HUES64 (cell line): ENCODE measurements around the gene ANKFY1. TPM values are rescaled to one million over a fixed set of nuclear protein-coding genes. Genes with fewer than 3 reads are reported as not detected.

Experiments used
- H3K27ac ChIP-seq: 2 replicates; pipeline ENCODE4 v1.7.0; 2013; ENCODE audit warnings: low read depth, low read length, inconsistent platforms
- H3K27me3 ChIP-seq: 2 replicates; pipeline ENCODE4 v1.6.1; 2013; ENCODE audit warnings: mild to moderate bottlenecking, low read length; ENCODE audit not compliant: insufficient read depth
- H3K36me3 ChIP-seq: 2 replicates; pipeline ENCODE4 v1.6.1; 2013; ENCODE audit warnings: mild to moderate bottlenecking, low read length; ENCODE audit not compliant: insufficient read depth
- H3K4me1 ChIP-seq: 2 replicates; pipeline ENCODE4 v1.6.1; 2013; ENCODE audit warnings: mild to moderate bottlenecking, low read length, moderate library complexity; ENCODE audit not compliant: insufficient read depth
- H3K4me3 ChIP-seq: 2 replicates; pipeline ENCODE4 v1.5.1; 2013; ENCODE audit warnings: mild to moderate bottlenecking, low read length, moderate library complexity
- H3K9ac ChIP-seq: 2 replicates; pipeline ENCODE4 v1.6.1; 2013; ENCODE audit warnings: mild to moderate bottlenecking, low read depth, low read length
- H3K9me3 ChIP-seq: 2 replicates; pipeline ENCODE4 v1.6.1; 2013; ENCODE audit warnings: low read depth, low read length; ENCODE audit not compliant: insufficient read depth
- WGBS: fragments of 150-250, 120-280 bp; methylation state at CpG from one replicate; pipeline ENCODE4 v1.1.7; 2013; ENCODE audit warnings: missing lambda C conversion rate; 5-methylcytosine and 5-hydroxymethylcytosine counted together
- polyA plus RNA-seq, 2 experiments: library from polyadenylated mRNA; stranded (reverse); fragments of 50-300 nt; gene quantifications; one replicate each; pipeline ENCODE4 v1.2.3, GENCODE V29; 2013

ANKFY1 gene, protein sequence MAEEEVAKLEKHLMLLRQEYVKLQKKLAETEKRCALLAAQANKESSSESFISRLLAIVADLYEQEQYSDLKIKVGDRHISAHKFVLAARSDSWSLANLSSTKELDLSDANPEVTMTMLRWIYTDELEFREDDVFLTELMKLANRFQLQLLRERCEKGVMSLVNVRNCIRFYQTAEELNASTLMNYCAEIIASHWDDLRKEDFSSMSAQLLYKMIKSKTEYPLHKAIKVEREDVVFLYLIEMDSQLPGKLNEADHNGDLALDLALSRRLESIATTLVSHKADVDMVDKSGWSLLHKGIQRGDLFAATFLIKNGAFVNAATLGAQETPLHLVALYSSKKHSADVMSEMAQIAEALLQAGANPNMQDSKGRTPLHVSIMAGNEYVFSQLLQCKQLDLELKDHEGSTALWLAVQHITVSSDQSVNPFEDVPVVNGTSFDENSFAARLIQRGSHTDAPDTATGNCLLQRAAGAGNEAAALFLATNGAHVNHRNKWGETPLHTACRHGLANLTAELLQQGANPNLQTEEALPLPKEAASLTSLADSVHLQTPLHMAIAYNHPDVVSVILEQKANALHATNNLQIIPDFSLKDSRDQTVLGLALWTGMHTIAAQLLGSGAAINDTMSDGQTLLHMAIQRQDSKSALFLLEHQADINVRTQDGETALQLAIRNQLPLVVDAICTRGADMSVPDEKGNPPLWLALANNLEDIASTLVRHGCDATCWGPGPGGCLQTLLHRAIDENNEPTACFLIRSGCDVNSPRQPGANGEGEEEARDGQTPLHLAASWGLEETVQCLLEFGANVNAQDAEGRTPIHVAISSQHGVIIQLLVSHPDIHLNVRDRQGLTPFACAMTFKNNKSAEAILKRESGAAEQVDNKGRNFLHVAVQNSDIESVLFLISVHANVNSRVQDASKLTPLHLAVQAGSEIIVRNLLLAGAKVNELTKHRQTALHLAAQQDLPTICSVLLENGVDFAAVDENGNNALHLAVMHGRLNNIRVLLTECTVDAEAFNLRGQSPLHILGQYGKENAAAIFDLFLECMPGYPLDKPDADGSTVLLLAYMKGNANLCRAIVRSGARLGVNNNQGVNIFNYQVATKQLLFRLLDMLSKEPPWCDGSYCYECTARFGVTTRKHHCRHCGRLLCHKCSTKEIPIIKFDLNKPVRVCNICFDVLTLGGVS
- 22.6 TPM for polyA plus RNA-seq (2013, experiment 1 of 2)
- polyA plus RNA-seq (2013, experiment 2 of 2), result 22.4 TPM

- H3K27ac ChIP-seq, result peak within 1 kb of the TSS; percentile 86
- peak within 1 kb of the TSS; percentile 91 for H3K4me3 ChIP-seq
- peaks cover 4% of the 10 kb centered on the region for H3K4me1 ChIP-seq
- H3K9me3 ChIP-seq, result peaks cover 7% of the 10 kb centered on the region; the same call in 1 of the 2 replicates
- peaks cover 23% of the 10 kb centered on the region for H3K36me3 ChIP-seq
- WGBS, result under 1% methylated on average over 85 of the region's 85 CpGs
- no peaks in the 10 kb centered on the region for H3K27me3 ChIP-seq
- peak within 1 kb of the TSS; percentile 96 for H3K9ac ChIP-seq
Observed at GRCh38 chr17:4263282-4264215, at the start of gene ANKFY1. Gene ANKFY1, minus strand, starts transcription at chr17:4263979. Its CDS starts 38 bp downstream, at chr17:4263941.

- WGBS, result 89% methylated on average over 6 of the region's 6 CpGs
- H3K9me3 ChIP-seq, result peaks cover 10% of the 10 kb centered on the region; the same call in 1 of the 2 replicates
- peaks cover 9% of the 10 kb centered on the region for H3K36me3 ChIP-seq
- H3K4me1 ChIP-seq, result peaks cover 8% of the 10 kb centered on the region; the same call in 1 of the 2 replicates
- no peak overlapping the region for H3K4me3 ChIP-seq
- H3K27me3 ChIP-seq, result no peaks in the 10 kb centered on the region
- H3K9ac ChIP-seq, result no peak overlapping the region
- no peak overlapping the region for H3K27ac ChIP-seq
Observed at GRCh38 chr17:4310354-4311060, 46.7 kb upstream of the ANKFY1 start.

DNA sequence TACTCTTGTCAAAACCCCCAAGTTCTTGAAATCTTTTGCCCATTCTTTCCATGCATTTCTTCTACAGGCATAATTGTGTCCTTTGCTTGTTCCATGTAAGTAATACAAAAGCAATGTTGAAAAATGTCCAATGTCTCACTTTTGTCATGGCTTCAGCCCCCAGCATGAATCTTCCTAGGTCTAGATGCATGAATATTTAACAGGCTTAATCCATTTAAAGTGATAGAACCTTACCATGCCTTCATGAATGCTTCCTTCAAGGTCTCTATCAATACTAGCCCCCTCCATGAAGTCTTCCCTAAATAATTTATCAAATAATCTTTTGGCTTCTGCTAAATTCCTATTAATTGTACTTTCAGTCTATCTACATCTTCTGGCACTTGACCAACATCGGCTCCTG lies 46.1 kb upstream of the ANKFY1 start:
- Histone ChIP-seq H3K9ac (no peak overlapping the region), H3K27me3 (no peaks in the 10 kb centered on the region), H3K4me3 (no peak overlapping the region), H3K36me3 (peaks cover 12% of the 10 kb centered on the region), H3K27ac (no peak overlapping the region), H3K9me3 (peaks cover 10% of the 10 kb centered on the region; the same call in 1 of the 2 replicates), H3K4me1 (peaks cover 8% of the 10 kb centered on the region; the same call in 1 of the 2 replicates)
- WGBS, result 92% methylated on average over 1 of the region's 1 CpG

DNA sequence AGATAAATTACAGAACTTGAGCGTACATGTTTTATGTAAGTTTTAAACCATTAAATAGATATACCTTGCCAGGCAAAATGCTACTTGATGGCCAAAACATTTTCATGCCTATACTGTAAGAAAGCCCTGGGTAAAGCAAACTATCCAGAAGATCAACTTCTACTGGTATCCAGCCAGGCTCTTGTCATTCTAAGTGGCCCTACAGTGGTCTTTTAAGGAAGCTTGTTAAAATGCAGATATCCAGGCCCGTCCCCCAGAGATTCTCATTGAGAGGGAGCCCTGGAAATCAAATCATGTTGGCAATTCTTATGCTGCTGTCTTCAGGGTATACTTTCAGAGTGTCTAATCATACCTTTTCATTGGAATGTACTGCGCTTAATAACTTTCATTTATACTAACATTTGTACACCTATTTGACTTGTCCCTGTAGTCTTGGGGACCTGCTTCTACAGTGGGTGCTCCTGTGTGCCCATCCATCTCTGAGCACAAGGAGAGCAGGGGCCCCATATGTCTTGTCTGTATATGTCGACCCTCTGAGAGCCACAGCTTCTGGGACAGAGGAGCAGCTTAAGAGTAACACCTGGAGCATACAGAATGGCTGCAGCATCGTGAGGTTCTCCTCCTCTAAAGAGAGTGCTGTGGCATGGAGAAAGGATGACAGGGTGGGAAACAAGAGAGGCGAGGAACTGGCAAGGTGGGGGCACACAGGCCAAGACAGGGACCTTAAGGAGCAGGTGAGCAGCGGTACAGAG lies 43.6 kb upstream of the ANKFY1 start:
- Histone ChIP-seq H3K9ac (no peak overlapping the region), H3K27ac (peak overlapping the region; percentile 89), H3K36me3 (peaks cover 31% of the 10 kb centered on the region), H3K4me3 (peak overlapping the region; percentile 14), H3K27me3 (no peaks in the 10 kb centered on the region), H3K9me3 (peaks cover 6% of the 10 kb centered on the region; the same call in 1 of the 2 replicates), H3K4me1 (0 out of 2 replicates have a peak, but pooled peaks cover 5% of the 10 kb centered on the region)
- 61% methylated on average over 7 of the region's 7 CpGs for WGBS

- peak overlapping the region; percentile 9; the same call in 1 of the 2 replicates for H3K27ac ChIP-seq
- H3K36me3 ChIP-seq, result peaks cover 46% of the 10 kb centered on the region
Observed at GRCh38 chr17:4305224-4305623, 41.4 kb upstream of the ANKFY1 start.

GRCh38 chr17:4304417-4305027 lies 40.7 kb upstream of the ANKFY1 start:
- Histone ChIP-seq H3K9me3 (no peaks in the 10 kb centered on the region), H3K9ac (no peak overlapping the region), H3K4me3 (no peak overlapping the region), H3K4me1 (0 out of 2 replicates have a peak, but pooled peaks cover 5% of the 10 kb centered on the region), H3K36me3 (peaks cover 47% of the 10 kb centered on the region), H3K27me3 (no peaks in the 10 kb centered on the region), H3K27ac (no peak overlapping the region)
- 58% methylated on average over 6 of the region's 6 CpGs for WGBS

More at GRCh38 chr17:4305224-4305623, 41.4 kb upstream of the ANKFY1 start:
- H3K27me3 ChIP-seq, result no peaks in the 10 kb centered on the region
- 0 out of 2 replicates have a peak, but pooled peaks cover 3% of the 10 kb centered on the region for H3K9me3 ChIP-seq
- WGBS, result 91% methylated on average over 7 of the region's 7 CpGs
- H3K4me1 ChIP-seq, result 0 out of 2 replicates have a peak, but pooled peaks cover 5% of the 10 kb centered on the region
- no peak overlapping the region for H3K9ac ChIP-seq
- H3K4me3 ChIP-seq, result no peak overlapping the region

DNA sequence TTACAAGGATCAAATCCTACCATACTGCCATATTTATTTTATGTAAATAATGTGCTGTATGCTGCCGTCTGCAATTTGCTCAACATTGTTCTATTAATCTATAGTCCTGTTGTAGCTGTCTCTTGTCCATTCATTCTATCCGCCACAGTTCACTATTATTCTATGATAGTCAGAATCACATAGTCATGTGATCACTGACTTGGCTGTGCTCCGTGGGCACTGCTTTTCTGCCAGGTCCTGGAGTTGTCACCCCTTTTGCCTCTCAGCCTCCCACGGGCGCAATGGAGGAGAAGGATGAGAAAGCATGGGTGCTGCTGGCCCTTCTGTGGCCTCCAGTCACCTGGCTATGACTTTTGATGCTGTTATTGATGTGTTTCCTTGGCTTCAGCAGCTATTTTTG lies 37.3 kb upstream of the ANKFY1 start:
- no peaks in the 10 kb centered on the region for H3K4me1 ChIP-seq
- no peak overlapping the region for H3K4me3 ChIP-seq
- peaks cover 73% of the 10 kb centered on the region for H3K36me3 ChIP-seq
- WGBS, result 98% methylated on average over 5 of the region's 5 CpGs
- no peak overlapping the region for H3K27ac ChIP-seq
- H3K9me3 ChIP-seq, result no peaks in the 10 kb centered on the region
- H3K27me3 ChIP-seq, result no peaks in the 10 kb centered on the region
- H3K9ac ChIP-seq, result no peak overlapping the region

DNA sequence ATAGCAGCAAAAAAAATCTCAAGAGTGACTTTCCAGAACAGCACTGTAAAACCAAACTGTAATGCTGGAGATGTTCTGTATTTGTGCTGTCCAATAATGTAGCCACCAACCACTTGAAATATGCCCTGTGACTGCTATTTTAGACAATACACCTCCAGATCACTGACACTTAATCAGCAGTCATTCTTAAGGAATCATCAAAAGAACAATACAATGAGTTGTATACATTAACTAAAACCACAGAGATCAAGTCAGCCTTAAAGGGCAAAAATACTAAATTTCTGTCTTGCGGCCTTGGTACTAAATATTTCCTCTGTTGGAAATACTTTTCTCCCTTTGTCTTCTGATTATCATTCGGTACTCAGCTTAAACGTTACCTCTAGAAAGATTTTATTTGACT lies 33.6 kb upstream of the ANKFY1 start:
- Histone ChIP-seq H3K27me3 (no peaks in the 10 kb centered on the region), H3K4me1 (no peaks in the 10 kb centered on the region), H3K9ac (no peak overlapping the region), H3K4me3 (no peak overlapping the region), H3K9me3 (no peaks in the 10 kb centered on the region), H3K36me3 (peaks cover 80% of the 10 kb centered on the region), H3K27ac (no peak overlapping the region)
- WGBS, result 95% methylated on average over 3 of the region's 3 CpGs

GRCh38 chr17:4295686-4296085 lies 31.9 kb upstream of the ANKFY1 start:
- WGBS, result 90% methylated on average over 2 of the region's 4 CpGs
- Histone ChIP-seq H3K27me3 (no peaks in the 10 kb centered on the region), H3K9ac (no peak overlapping the region), H3K4me3 (no peak overlapping the region), H3K36me3 (peaks cover 79% of the 10 kb centered on the region), H3K27ac (no peak overlapping the region), H3K9me3 (no peaks in the 10 kb centered on the region), H3K4me1 (no peaks in the 10 kb centered on the region)
